IMR-90 (cell line): Measurements from ENCODE around the gene IFNAR2. TPM values are rescaled to one million over a fixed set of nuclear protein-coding genes. Genes with fewer than 3 reads are reported as not detected.

ENCODE experiments used
- ATAC-seq: fragments of 200-7000 bp; cut with Tn5 transposase; 2 replicates; pipeline ENCODE4 v1.9.1; 2020; ENCODE audit warnings: low read depth, mild to moderate bottlenecking, moderate library complexity
- BruUV-seq: library from RNA; stranded (reverse); fragments of 400-500 nt; replicated peaks from 2 replicates; lab custom pipeline; 2021; lab: Mats Ljungman, UMichigan
- CTCF ChIA-PET: fragments of 300-600 bp; formaldehyde crosslinking; extraction: SDS; loops from one replicate; lab custom pipeline; 2021; ENCODE audit warnings: antibody characterized with exemption; lab: Yijun Ruan, JAX
- POLR2A ChIA-PET: fragments of 300-600 bp; sonication (Branson Sonifier 250); formaldehyde crosslinking; loops from one replicate; lab custom pipeline; 2022; ENCODE audit warnings: antibody characterized with exemption; ENCODE audit not compliant: unreplicated experiment; lab: Charles Lee
- DNase-seq: peaks from one replicate; pipeline ENCODE4 v3.0.0; 2013
- H2AFZ ChIP-seq: replicated peaks from 2 replicates; pipeline ENCODE3; 2013; ENCODE audit warnings: low read length, mild to moderate bottlenecking; ENCODE audit not compliant: poor library complexity
- H2AK5ac ChIP-seq: 2 replicates; pipeline ENCODE4 v1.6.1; 2013; ENCODE audit warnings: low read depth, low read length, inconsistent platforms
- H2AK9ac ChIP-seq: replicated peaks from 2 replicates; pipeline ENCODE3; 2013; ENCODE audit warnings: mild to moderate bottlenecking, low read depth, low read length, moderate library complexity; ENCODE audit not compliant: poor library complexity
- H2BK120ac ChIP-seq: 2 replicates; pipeline ENCODE4 v1.6.1; 2013; ENCODE audit warnings: low read depth, low read length, inconsistent platforms
- H2BK15ac ChIP-seq: 3 replicates; pipeline ENCODE4 v1.6.1; 2013; ENCODE audit warnings: low read depth, low read length, inconsistent platforms
- H2BK20ac ChIP-seq: 2 replicates; pipeline ENCODE4 v1.6.1; 2013; ENCODE audit warnings: low read depth, mild to moderate bottlenecking, inconsistent platforms, low read length, moderate library complexity
- H2BK5ac ChIP-seq: 2 replicates; pipeline ENCODE4 v1.6.1; 2013; ENCODE audit warnings: mild to moderate bottlenecking, low read depth, low read length, inconsistent platforms; ENCODE audit not compliant: poor library complexity, severe bottlenecking
- H3K14ac ChIP-seq: replicated peaks from 2 replicates; pipeline ENCODE4 v1.6.1; 2013; ENCODE audit warnings: low read depth, low read length, inconsistent platforms
- H3K18ac ChIP-seq: 2 replicates; pipeline ENCODE4 v1.6.1; 2013; ENCODE audit warnings: low read depth, low read length, control low read depth
- H3K23ac ChIP-seq: 2 replicates; pipeline ENCODE4 v1.6.1; 2013; ENCODE audit warnings: low read depth, low read length, inconsistent platforms
- H3K27ac ChIP-seq: 2 replicates; pipeline ENCODE4 v1.5.1; 2013; ENCODE audit warnings: mild to moderate bottlenecking, control low read depth, low read length; ENCODE audit not compliant: insufficient read depth
- H3K27me3 ChIP-seq: 2 replicates; pipeline ENCODE4 v1.6.1; 2013; ENCODE audit warnings: low read length; ENCODE audit not compliant: control insufficient read depth, insufficient read depth
- H3K36me3 ChIP-seq: 2 replicates; pipeline ENCODE4 v1.6.1; 2013; ENCODE audit warnings: low read length, mixed read lengths; ENCODE audit not compliant: control insufficient read depth, insufficient read depth
- H3K4ac ChIP-seq: 2 replicates; pipeline ENCODE4 v1.6.1; 2013; ENCODE audit warnings: low read depth, low read length, inconsistent platforms
- H3K4me1 ChIP-seq: 2 replicates; pipeline ENCODE4 v1.6.1; 2013; ENCODE audit warnings: low read length, mixed read lengths; ENCODE audit not compliant: control insufficient read depth, insufficient read depth
- H3K4me2 ChIP-seq: 2 replicates; pipeline ENCODE4 v1.6.1; 2013; ENCODE audit warnings: low read depth, mild to moderate bottlenecking, control low read depth, low read length, moderate library complexity
- H3K4me3 ChIP-seq: 2 replicates; pipeline ENCODE4 v1.5.1; 2013; ENCODE audit warnings: low read depth, mild to moderate bottlenecking, control low read depth, low read length, moderate library complexity; ENCODE audit not compliant: insufficient read depth
- H3K56ac ChIP-seq: 2 replicates; pipeline ENCODE4 v1.6.1; 2013; ENCODE audit warnings: low read length, inconsistent platforms; ENCODE audit not compliant: insufficient read depth; ENCODE audit errors: extremely low read depth
- H3K79me1 ChIP-seq, 2 experiments: 2 replicates each; pipeline ENCODE4 v1.6.1; 2013; ENCODE audit warnings: low read length in 2 of 2, inconsistent platforms in 1 of 2, low read depth in 1 of 2
- H3K9ac ChIP-seq: 2 replicates; pipeline ENCODE4 v1.6.1; 2013; ENCODE audit warnings: low read depth, low read length, control low read depth
- H3K9me1 ChIP-seq: 2 replicates; pipeline ENCODE4 v1.6.1; 2013; ENCODE audit warnings: low read length, inconsistent platforms; ENCODE audit not compliant: insufficient read depth
- H3K9me3 ChIP-seq: 2 replicates; pipeline ENCODE4 v1.6.1; 2013; ENCODE audit warnings: low read length; ENCODE audit not compliant: control insufficient read depth, insufficient read depth
- H4K20me1 ChIP-seq: 2 replicates; pipeline ENCODE4 v1.6.1; 2013; ENCODE audit warnings: low read length, inconsistent platforms; ENCODE audit not compliant: insufficient read depth
- H4K5ac ChIP-seq: 2 replicates; pipeline ENCODE4 v1.6.1; 2013; ENCODE audit warnings: mild to moderate bottlenecking, low read depth, low read length, control low read depth
- H4K8ac ChIP-seq, 2 experiments: 2 replicates each; pipeline ENCODE4 v1.6.1; 2013; ENCODE audit warnings: low read depth in 2 of 2, low read length in 2 of 2, control low read depth in 1 of 2, inconsistent platforms in 1 of 2
- H4K91ac ChIP-seq: 2 replicates; pipeline ENCODE4 v1.6.1; 2013; ENCODE audit warnings: low read depth, low read length, inconsistent platforms; ENCODE audit not compliant: insufficient read depth
- BHLHE40 ChIP-seq: fragments of 150-350 bp; IDR thresholded peaks from 2 replicates; pipeline ENCODE4 v1.6.1; 2016; ENCODE audit warnings: mild to moderate bottlenecking, low read depth, low read length
- CEBPB ChIP-seq: IDR thresholded peaks from 2 replicates; pipeline ENCODE4 v1.6.1; 2012; ENCODE audit warnings: low read depth, low read length, improper control_type of control experiment
- CHD1 ChIP-seq: IDR thresholded peaks from 2 replicates; pipeline ENCODE4 v1.6.1; 2012; ENCODE audit warnings: low read depth, low read length, improper control_type of control experiment
- FOS ChIP-seq: fragments of 150-350 bp; IDR thresholded peaks from 2 replicates; pipeline ENCODE4 v1.6.1; 2016; ENCODE audit warnings: low read depth, low read length
- MAFK ChIP-seq: IDR thresholded peaks from 2 replicates; pipeline ENCODE4 v1.6.1; 2012; ENCODE audit warnings: low read depth, low read length, improper control_type of control experiment
- MAZ ChIP-seq: IDR thresholded peaks from 2 replicates; pipeline ENCODE4 v1.6.1; 2012; ENCODE audit warnings: low read depth, mild to moderate bottlenecking, low read length, improper control_type of control experiment, moderate library complexity, borderline replicate concordance
- MXI1 ChIP-seq: IDR thresholded peaks from 2 replicates; pipeline ENCODE4 v1.6.1; 2012; ENCODE audit warnings: low read depth, mild to moderate bottlenecking, low read length, moderate library complexity, borderline replicate concordance
- NFE2L2 ChIP-seq: fragments of 150-350 bp; IDR thresholded peaks from 2 replicates; pipeline ENCODE4 v1.6.1; 2016; ENCODE audit warnings: low read depth, mild to moderate bottlenecking, low read length
- POLR2A ChIP-seq: IDR thresholded peaks from 2 replicates; pipeline ENCODE4 v1.6.1; 2012; ENCODE audit warnings: mild to moderate bottlenecking, low read depth, low read length
- RAD21 ChIP-seq: IDR thresholded peaks from 2 replicates; pipeline ENCODE4 v1.6.1; 2012; ENCODE audit warnings: low read length, improper control_type of control experiment
- RCOR1 ChIP-seq: IDR thresholded peaks from 2 replicates; pipeline ENCODE4 v1.6.1; 2012; ENCODE audit warnings: mild to moderate bottlenecking, low read length, improper control_type of control experiment; ENCODE audit not compliant: insufficient replicate concordance
- RFX5 ChIP-seq: IDR thresholded peaks from 2 replicates; pipeline ENCODE4 v1.8.0; 2012; ENCODE audit warnings: low read depth, mild to moderate bottlenecking, low read length, moderate library complexity
- SMC3 ChIP-seq: fragments of 150-350 bp; IDR thresholded peaks from 2 replicates; pipeline ENCODE4 v1.6.1; 2016; ENCODE audit warnings: low read depth, mild to moderate bottlenecking, antibody characterized with exemption, low read length, moderate library complexity
- WGBS, 2 experiments: methylation state at CpG; one replicate each; pipeline versions ENCODE4 v1.1.5 to v1.1.7; 2013; ENCODE audit warnings: missing lambda C conversion rate in 2 of 2; ENCODE audit not compliant: insufficient read length in 1 of 2; ENCODE audit errors: extremely low coverage in 2 of 2; 5-methylcytosine and 5-hydroxymethylcytosine counted together
- dilution Hi-C: fragments of 300-500 bp; cut with HindIII; formaldehyde crosslinking; loops from one replicate; pipeline ENCODE4 v1.14.3; 2018; ENCODE audit warnings: low sequenced_read_pairs; ENCODE audit not compliant: unreplicated experiment
- in situ Hi-C: fragments of 300-500 bp; cut with MboI; formaldehyde crosslinking; loops from 3 replicates; pipeline ENCODE4 v1.14.3; 2019; ENCODE audit warnings: low sequenced_read_pairs, inconsistent platforms, mixed read lengths
- intact Hi-C: fragments of 100-400 bp; cut with micrococcal nuclease; formaldehyde crosslinking; loops from 2 replicates; pipeline ENCODE4 v1.10.0; 2022
- polyA plus RNA-seq, 3 experiments: library from polyadenylated mRNA; depleted of rRNA; stranded (reverse); fragments of >200 nt; gene quantifications; 2 replicates each; pipeline ENCODE4 v1.2.3, GENCODE V29; 2012; ENCODE audit warnings: low replicate concordance in 1 of 3
- total RNA-seq: library from RNA; depleted of rRNA; stranded (reverse); fragments of >200 nt; gene quantifications from 2 replicates; pipeline ENCODE4 v1.2.3, GENCODE V29; 2012
- TF ChIP-seq, protein P1 (sequence below): conservative IDR thresholded peaks from 2 replicates; pipeline ENCODE4 v1.5.1; 2012; ENCODE audit warnings: mild to moderate bottlenecking, low read depth, low read length, improper control_type of control experiment
- TF ChIP-seq, protein P2 (sequence below): fragments of 150-350 bp; IDR thresholded peaks from 2 replicates; pipeline ENCODE4 v1.6.1; 2017; ENCODE audit warnings: mild to moderate bottlenecking, antibody characterized with exemption, low read length, low read depth
- TF ChIP-seq, protein P3 (sequence below): fragments of 150-350 bp; IDR thresholded peaks from 2 replicates; pipeline ENCODE4 v1.6.1; 2016; ENCODE audit warnings: low read depth, mild to moderate bottlenecking, low read length, moderate library complexity, borderline replicate concordance

Gene IFNAR2
- total and polyA plus RNA-seq, 2 of the 4 experiments (the other 2 are of a cell fraction), result 6.3 to 13.9 TPM

DNA sequence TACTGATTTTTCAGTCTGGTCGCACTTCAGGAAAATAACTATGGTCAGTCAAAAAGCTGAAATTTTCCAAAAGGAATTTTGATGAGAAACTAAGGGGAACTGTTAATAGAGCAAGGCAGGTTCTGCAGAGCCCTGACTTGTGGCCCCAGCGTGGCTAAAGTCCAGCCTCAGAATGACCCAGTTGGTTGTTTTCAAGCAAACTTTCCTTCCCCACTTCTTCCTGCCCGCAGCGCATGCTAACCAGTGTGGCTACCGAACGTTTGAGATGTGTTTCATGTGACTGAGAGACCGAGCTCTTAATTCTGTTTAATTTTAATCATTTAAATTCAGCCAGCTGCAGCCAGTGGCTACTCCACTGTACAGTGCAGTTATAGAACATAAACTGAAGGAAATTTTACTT lies 30.3 kb downstream of the IFNAR2 start:
- peaks cover 4% of the 10 kb centered on the region for H3K4me1 ChIP-seq
- no peak overlapping the region for H2BK5ac ChIP-seq
- ChIA-PET CTCF (no interaction called here), POLR2A (interaction anchor here (1.1 kb wide), 1 partner anchor 40 kb away, joined by 6 read pairs; no protein-coding TSS in a partner anchor)
- peaks cover 6% of the 10 kb centered on the region for H3K9me1 ChIP-seq
- TF ChIP-seq SMC3, result no peak
- no peak for TF ChIP-seq MXI1
- no peak for TF ChIP-seq MAZ
- TF ChIP-seq RCOR1, result no peak
- TF ChIP-seq MAFK, result no peak
- TF ChIP-seq BHLHE40, result no peak
- TF ChIP-seq CEBPB, result no peak
- no peak for TF ChIP-seq RAD21
- no peak for TF ChIP-seq CHD1
- TF ChIP-seq POLR2A, result no peak
- TF ChIP-seq NFE2L2, result no peak
- TF ChIP-seq, protein P1, sequence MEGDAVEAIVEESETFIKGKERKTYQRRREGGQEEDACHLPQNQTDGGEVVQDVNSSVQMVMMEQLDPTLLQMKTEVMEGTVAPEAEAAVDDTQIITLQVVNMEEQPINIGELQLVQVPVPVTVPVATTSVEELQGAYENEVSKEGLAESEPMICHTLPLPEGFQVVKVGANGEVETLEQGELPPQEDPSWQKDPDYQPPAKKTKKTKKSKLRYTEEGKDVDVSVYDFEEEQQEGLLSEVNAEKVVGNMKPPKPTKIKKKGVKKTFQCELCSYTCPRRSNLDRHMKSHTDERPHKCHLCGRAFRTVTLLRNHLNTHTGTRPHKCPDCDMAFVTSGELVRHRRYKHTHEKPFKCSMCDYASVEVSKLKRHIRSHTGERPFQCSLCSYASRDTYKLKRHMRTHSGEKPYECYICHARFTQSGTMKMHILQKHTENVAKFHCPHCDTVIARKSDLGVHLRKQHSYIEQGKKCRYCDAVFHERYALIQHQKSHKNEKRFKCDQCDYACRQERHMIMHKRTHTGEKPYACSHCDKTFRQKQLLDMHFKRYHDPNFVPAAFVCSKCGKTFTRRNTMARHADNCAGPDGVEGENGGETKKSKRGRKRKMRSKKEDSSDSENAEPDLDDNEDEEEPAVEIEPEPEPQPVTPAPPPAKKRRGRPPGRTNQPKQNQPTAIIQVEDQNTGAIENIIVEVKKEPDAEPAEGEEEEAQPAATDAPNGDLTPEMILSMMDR, result no peak
- TF ChIP-seq FOS, result no peak
- TF ChIP-seq RFX5, result no peak
- TF ChIP-seq, protein P2, sequence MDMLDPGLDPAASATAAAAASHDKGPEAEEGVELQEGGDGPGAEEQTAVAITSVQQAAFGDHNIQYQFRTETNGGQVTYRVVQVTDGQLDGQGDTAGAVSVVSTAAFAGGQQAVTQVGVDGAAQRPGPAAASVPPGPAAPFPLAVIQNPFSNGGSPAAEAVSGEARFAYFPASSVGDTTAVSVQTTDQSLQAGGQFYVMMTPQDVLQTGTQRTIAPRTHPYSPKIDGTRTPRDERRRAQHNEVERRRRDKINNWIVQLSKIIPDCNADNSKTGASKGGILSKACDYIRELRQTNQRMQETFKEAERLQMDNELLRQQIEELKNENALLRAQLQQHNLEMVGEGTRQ, result no peak
- TF ChIP-seq, protein P3, sequence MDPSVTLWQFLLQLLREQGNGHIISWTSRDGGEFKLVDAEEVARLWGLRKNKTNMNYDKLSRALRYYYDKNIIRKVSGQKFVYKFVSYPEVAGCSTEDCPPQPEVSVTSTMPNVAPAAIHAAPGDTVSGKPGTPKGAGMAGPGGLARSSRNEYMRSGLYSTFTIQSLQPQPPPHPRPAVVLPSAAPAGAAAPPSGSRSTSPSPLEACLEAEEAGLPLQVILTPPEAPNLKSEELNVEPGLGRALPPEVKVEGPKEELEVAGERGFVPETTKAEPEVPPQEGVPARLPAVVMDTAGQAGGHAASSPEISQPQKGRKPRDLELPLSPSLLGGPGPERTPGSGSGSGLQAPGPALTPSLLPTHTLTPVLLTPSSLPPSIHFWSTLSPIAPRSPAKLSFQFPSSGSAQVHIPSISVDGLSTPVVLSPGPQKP, result no peak
- in situ Hi-C loops (no loop called here), dilution Hi-C loops (no loop called here), intact Hi-C loops (no loop called here)
- no peak overlapping the region for H2BK20ac ChIP-seq
- H4K5ac ChIP-seq, result no peak overlapping the region
- no peak overlapping the region for H3K4me3 ChIP-seq
- H4K8ac ChIP-seq, result no peak overlapping the region
- no peak overlapping the region for H2AFZ ChIP-seq
- H2BK120ac ChIP-seq, result no peak overlapping the region
- H3K4me2 ChIP-seq, result no peak overlapping the region
- 0 out of 2 replicates have a peak overlapping the region, but pooled peaks have one; percentile 1 for H3K4ac ChIP-seq
- no peak overlapping the region for H2AK9ac ChIP-seq
- WGBS, 2 experiments, result no CpG with 5 or more reads among the region's 7 CpGs
- peaks cover 21% of the 10 kb centered on the region for H3K36me3 ChIP-seq
- no peak overlapping the region for H2BK15ac ChIP-seq
- no peaks in the 10 kb centered on the region for H3K27me3 ChIP-seq
- 0 out of 2 replicates have a peak overlapping the region, but pooled peaks have one; percentile 34 for H3K14ac ChIP-seq
- DNase-seq (no peak), ATAC-seq (no peak)
- H3K23ac ChIP-seq, result no peak overlapping the region
- no peaks in the 10 kb centered on the region for H3K9me3 ChIP-seq
- H4K91ac ChIP-seq, result no peak overlapping the region
- H3K56ac ChIP-seq, result no peak overlapping the region
- no peak overlapping the region for H2AK5ac ChIP-seq
- no TSS peak for BruUV-seq
- 0 out of 2 replicates have a peak overlapping the region, but pooled peaks have one; percentile 35 for H3K18ac ChIP-seq
- peaks cover 0 to 3% of the 10 kb centered on the region in 2 experiments; a peak in 1 of 4 replicates for H3K79me1 ChIP-seq
- H4K20me1 ChIP-seq, result no peaks in the 10 kb centered on the region
- peak overlapping the region; percentile 44; the same call in 1 of the 2 replicates for H3K27ac ChIP-seq
- no peak overlapping the region; the same call in 1 of the 2 replicates for H3K9ac ChIP-seq
